Measurements from ENCODE around the gene REXO5.

GRCh38 chr16:20873331-20873730, 67.0 kb downstream of the REXO5 start:
- TF ChIP-seq CTCF (conservative IDR thresholded peaks at IDR 0.05; ENCODE audit: low read length) (no peak), EZH2phosphoT487 (IDR thresholded peaks at IDR 0.05; ENCODE audit: borderline replicate concordance, low read depth, low read length) (no peak)
